ENCODE measurements around the gene C6orf163. TPM values are rescaled to one million over a fixed set of nuclear protein-coding genes. Genes with fewer than 3 reads are reported as not detected.

Gene C6orf163
- total RNA-seq, 1 donor = 3.9 TPM

DNA sequence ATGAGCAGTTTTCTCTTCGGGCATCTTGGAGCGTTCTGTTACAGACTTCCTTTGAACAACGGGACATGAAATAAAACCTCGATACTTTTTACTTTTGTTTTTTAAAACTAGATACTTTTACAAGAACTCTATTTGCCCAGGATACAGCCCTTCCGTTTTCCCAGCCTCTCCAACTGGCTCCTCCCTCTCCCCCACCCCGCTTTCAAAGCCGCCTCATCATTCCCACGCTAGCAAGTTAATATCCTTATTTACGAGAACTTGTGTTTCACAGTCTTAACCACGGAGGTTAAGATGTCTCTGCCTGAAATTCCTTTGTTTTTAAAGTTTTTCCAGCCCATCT lies 62.9 kb downstream of the C6orf163 start:
- no peak for TF ChIP-seq CTCF (IDR thresholded peaks at IDR 0.05; ENCODE audit: insufficient read depth, low read length)
- peak overlapping the region; percentile 81 for H3K4me3 ChIP-seq (ENCODE audit: low read depth, low read length)
- peak; percentile 44 for DNase-seq (ENCODE audit: low read depth)

GRCh38 chr6:87407901-87408720 lies 63.5 kb downstream of the C6orf163 start, which contains the start of gene CFAP206:
CFAP206 (plus strand) TSS chr6:87407972; CDS start chr6:87409840, 1,868 bp downstream.
- peak within 1 kb of the TSS; percentile 81 for H3K4me3 ChIP-seq (ENCODE audit: low read depth, low read length)
- peak; percentile 85 for DNase-seq (ENCODE audit: low read depth)
- TF ChIP-seq CTCF (IDR thresholded peaks at IDR 0.05; ENCODE audit: insufficient read depth, low read length) = peak; percentile 36

DNA sequence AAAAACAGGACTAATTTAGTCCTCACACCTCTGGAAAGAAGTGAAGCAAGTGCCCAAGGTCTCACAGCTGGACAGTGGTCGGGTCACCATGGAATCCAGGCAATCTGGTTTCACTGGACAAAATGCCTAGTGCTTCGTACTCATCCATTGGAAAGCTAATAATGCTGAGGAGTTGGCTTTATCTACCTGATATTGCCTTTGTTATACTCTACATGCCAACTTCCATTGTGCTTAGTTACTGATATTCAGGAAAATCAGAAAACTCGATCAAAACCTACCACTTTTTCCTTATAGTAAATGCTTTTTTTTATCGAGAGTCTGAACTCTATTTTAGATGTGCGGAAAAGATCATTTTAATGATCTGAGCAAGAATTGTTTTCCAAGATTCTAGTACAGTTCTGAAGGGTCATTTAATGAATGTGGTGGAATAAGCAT lies 64.1 kb downstream of the C6orf163 start:
- DNase-seq (ENCODE audit: low read depth) = no peak
- peak overlapping the region; percentile 71 for H3K4me3 ChIP-seq (ENCODE audit: low read depth, low read length)
- no peak for TF ChIP-seq CTCF (IDR thresholded peaks at IDR 0.05; ENCODE audit: insufficient read depth, low read length)

Other genes starting within 250 kb of the C6orf163 start
- not detected in 2 replicates for gene CGA, start 249.7 kb upstream of the C6orf163 start, total RNA-seq (ENCODE audit: low replicate concordance)
- gene ZNF292, start 189.2 kb upstream of the C6orf163 start, total RNA-seq (ENCODE audit: low replicate concordance) = 34.7 and 42.6 TPM in 2 replicates
- gene SMIM8, start 22.2 kb upstream of the C6orf163 start, total RNA-seq (ENCODE audit: low replicate concordance) = 5.4 and 9.7 TPM in 2 replicates
- not detected in 2 replicates for gene GJB7, start 15.5 kb upstream of the C6orf163 start, total RNA-seq (ENCODE audit: low replicate concordance)
- gene CFAP206, start 63.2 kb downstream of the C6orf163 start, total RNA-seq (ENCODE audit: low replicate concordance) = 0.27 and 0.90 TPM in 2 replicates
- gene SLC35A1, start 128.2 kb downstream of the C6orf163 start, total RNA-seq (ENCODE audit: low replicate concordance) = 15.8 and 17.1 TPM in 2 replicates
- 41.7 and 55.0 TPM in 2 replicates for gene RARS2, start 245.2 kb downstream of the C6orf163 start, total RNA-seq (ENCODE audit: low replicate concordance)
- 14.3 and 52.9 TPM in 2 replicates for gene ORC3, start 245.3 kb downstream of the C6orf163 start, total RNA-seq (ENCODE audit: low replicate concordance)